HL-60/S4 (cell line): Measurements from ENCODE around the gene HEG1.

Experiments
- in situ Hi-C: fragments of 300-500 bp; cut with MboI; formaldehyde crosslinking; loops from 2 replicates; pipeline ENCODE4 v1.14.3; 2022; ENCODE audit warnings: low sequenced_read_pairs

HEG1 gene

GRCh38 chr3:125069968-125070745 is 14.4 kb upstream of the HEG1 start:
- in situ Hi-C loops: no loop called here

- in situ Hi-C loops: no loop called here
Observed at GRCh38 chr3:125069452-125069851, 13.7 kb upstream of the HEG1 start.

GRCh38 chr3:125068265-125068664 is 12.5 kb upstream of the HEG1 start:
- in situ Hi-C loops: no loop called here

- in situ Hi-C loops: no loop called here
Observed at GRCh38 chr3:125067225-125067624, 11.4 kb upstream of the HEG1 start.

GRCh38 chr3:125062904-125063618 is 7.3 kb upstream of the HEG1 start:
- in situ Hi-C loops: no loop called here

- in situ Hi-C loops: no loop called here
Observed at GRCh38 chr3:125061646-125062045, 5.8 kb upstream of the HEG1 start.

- in situ Hi-C loops: no loop called here
Observed at GRCh38 chr3:125061170-125061569, 5.4 kb upstream of the HEG1 start.

- in situ Hi-C loops: no loop called here
Observed at GRCh38 chr3:125059488-125060245, 3.9 kb upstream of the HEG1 start.

- in situ Hi-C loops: no loop called here
Observed at GRCh38 chr3:125058959-125059358, 3.2 kb upstream of the HEG1 start.

GRCh38 chr3:125058529-125058928 is 2.7 kb upstream of the HEG1 start:
- in situ Hi-C loops: no loop called here

GRCh38 chr3:125057186-125057850 is 1.5 kb upstream of the HEG1 start:
- in situ Hi-C loops: no loop called here

- in situ Hi-C loops: no loop called here
Observed at GRCh38 chr3:125055331-125055912, 375 bp downstream of the HEG1 start.

- in situ Hi-C loops: no loop called here
Observed at GRCh38 chr3:125054449-125055329, 1.1 kb downstream of the HEG1 start.

GRCh38 chr3:125054062-125054448 is 1.7 kb downstream of the HEG1 start:
- in situ Hi-C loops: no loop called here

GRCh38 chr3:125053304-125053699 is 2.5 kb downstream of the HEG1 start:
- in situ Hi-C loops: no loop called here

GRCh38 chr3:125052624-125053303 is 3.0 kb downstream of the HEG1 start:
- in situ Hi-C loops: no loop called here

GRCh38 chr3:125051715-125052581 is 3.8 kb downstream of the HEG1 start:
- in situ Hi-C loops: no loop called here

- in situ Hi-C loops: no loop called here
Observed at GRCh38 chr3:125051205-125051604, 4.6 kb downstream of the HEG1 start.
